ENCODE data around the gene KCNAB2.
"Not testable (repeated sequence)": the region's sequence is repeated elsewhere in the genome, so short reads cannot be mapped to it uniquely, and the experiment has no call there.

Gene KCNAB2

GRCh38 chr1:6011161-6011945 is 34.3 kb upstream of the KCNAB2 start:
- no peak for DNase-seq

DNA sequence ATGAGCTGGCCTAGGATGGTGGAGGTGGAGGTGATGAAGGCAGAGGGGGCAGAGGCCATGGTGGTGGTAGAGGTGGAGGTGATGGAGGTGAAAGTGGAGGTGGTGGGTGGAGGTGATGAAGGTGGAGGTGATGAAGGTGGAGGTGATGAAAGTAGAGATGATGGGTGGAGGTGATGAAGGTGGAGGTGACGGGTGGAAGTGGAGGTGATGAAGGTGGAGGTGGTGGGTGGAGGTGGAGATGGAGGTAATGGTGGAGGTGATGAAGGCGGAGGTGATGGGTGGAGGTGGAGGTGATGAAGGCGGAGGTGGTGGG is 33.8 kb upstream of the KCNAB2 start:
- no peak for DNase-seq

- DNase-seq = no peak
Measured at GRCh38 chr1:6012529-6013318, 33.0 kb upstream of the KCNAB2 start.

DNA sequence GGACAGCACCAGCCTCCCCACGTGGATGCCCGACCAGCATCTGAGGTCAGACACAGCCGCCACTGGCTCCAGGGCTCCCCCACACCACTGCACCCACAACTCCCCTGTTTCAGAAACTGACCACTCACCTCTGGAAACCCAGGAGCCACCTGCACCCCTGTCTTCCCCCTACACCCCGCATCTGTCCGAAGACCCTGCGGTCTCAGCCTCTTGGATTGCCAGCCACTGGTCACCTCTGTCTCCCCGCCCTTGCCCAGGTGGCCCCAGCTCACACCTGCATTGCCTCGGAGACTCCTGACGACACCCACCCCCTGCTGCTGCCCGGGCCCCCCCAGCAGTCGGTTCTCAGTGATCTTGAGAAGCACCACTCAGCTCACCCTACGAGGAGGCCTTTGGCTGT is 32.2 kb upstream of the KCNAB2 start:
- DNase-seq = no peak

DNA sequence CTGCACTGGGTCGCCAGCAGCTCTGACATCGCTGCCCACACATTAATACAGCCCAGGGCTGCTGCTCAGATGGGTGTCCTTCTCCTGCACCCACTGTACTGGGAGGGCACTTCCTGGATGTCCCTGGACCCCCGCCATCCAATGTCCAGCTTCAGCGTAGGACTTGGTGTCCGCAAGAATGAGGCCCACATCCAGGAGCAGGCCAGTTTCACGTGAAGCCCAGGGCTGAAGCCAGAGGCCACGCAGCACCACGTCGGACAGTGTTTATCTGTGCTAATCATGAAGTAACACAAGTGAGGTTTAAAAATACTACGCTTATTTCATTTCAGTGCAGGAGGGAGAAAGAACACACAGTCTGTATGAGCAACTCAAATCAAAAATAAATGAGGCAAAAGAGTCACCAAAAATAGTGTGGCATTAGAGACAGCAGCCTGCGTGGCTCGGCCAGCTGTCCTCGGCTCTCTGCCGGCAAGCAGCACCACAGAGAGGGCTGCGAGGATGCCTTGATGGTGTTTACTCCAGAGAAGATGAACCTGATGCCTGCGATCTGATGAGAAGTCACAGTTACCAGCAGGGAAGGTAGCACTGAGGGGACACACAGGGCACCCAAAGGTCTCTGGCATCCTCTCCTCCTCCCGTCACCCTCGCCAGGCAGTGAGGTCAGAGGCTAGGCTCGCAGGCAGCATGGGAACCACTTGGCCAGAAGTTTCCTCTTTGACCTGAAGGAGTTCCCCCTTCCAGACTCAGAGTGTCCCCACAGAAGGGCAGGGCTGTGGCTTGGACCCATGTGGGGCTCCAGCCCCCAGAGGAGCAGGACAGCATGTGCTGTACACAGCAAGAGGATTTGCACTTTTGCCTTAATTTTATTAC is 31.3 kb upstream of the KCNAB2 start:
- no peak for DNase-seq

GRCh38 chr1:6016191-6016865 is 29.4 kb upstream of the KCNAB2 start:
- no peak for DNase-seq

DNA sequence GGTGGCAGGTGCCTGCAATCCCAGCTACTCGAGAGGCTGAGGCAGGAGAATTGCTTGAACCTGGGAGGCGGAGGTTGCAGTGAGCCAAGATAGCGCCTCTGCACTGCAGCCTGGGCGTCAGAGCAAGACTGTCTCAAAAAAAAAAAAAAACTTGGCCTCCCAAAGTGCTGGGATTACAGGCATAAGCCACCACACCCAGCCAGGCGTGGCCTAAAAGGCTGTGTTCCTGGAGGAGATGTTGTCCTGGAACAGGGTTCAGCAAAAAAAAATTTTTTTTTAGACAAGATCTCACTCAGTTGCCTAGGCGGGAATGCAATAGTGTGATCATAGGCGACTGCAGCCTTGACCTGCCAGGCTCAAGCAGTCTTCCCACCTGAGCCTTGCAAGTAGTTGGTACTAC is 28.0 kb upstream of the KCNAB2 start:
- DNase-seq = not testable (repeated sequence)

DNA sequence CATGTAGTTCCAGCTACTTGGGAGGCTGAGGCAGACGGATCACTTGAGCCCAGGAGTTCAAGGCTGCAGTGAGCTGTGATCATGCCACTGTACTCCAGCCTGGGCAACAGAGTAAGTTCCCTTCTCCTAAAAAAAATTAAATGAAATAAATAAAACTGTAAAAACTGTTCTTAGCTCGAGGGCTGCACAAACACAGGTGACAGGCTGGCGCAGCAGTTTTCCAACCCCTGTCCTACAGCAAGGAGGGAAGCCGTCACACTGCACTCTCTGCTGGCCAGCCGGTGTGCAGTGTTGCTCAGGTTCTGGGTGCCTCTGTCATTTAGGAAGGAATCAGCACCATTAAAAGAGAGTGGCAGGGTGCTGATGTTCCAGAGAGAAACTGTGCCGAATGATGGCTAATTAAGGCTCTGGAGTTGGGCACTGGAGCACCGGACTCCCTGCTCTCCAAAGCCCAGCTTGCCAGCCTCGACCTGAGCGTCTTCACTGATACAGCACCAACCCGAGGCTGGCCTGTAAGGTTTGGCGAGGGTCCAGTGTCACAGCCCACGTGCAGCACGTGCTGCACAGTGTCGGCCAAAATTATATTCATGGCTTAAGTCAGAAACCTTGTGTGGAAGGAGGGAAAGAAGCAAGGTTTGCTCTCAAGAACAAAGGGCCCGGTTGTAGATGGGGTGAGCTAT is 26.4 kb upstream of the KCNAB2 start:
- no peak for DNase-seq

DNA sequence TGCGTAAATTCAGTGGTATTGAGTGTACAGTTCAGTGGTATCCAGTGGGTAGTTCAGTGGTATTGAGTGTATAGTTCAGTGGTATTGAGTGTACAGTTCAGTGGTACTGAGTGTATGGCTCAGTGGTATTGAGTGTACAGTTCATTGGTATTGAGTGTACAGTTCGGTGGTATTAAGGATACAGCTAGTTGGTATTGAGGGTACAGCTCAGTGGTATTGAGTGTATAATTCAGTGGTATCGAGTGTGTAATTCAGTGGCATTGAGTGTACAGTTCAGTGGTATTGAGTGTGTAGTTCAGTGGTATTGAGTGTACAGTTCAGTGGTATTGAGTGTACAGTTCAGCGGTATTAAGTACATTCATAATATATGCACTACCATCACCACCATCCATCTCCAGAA is 23.5 kb upstream of the KCNAB2 start:
- DNase-seq = no peak

- DNase-seq = no peak
Measured at GRCh38 chr1:6023346-6023745, 22.3 kb upstream of the KCNAB2 start.

GRCh38 chr1:6024376-6024775 is 21.3 kb upstream of the KCNAB2 start:
- DNase-seq = no peak

DNA sequence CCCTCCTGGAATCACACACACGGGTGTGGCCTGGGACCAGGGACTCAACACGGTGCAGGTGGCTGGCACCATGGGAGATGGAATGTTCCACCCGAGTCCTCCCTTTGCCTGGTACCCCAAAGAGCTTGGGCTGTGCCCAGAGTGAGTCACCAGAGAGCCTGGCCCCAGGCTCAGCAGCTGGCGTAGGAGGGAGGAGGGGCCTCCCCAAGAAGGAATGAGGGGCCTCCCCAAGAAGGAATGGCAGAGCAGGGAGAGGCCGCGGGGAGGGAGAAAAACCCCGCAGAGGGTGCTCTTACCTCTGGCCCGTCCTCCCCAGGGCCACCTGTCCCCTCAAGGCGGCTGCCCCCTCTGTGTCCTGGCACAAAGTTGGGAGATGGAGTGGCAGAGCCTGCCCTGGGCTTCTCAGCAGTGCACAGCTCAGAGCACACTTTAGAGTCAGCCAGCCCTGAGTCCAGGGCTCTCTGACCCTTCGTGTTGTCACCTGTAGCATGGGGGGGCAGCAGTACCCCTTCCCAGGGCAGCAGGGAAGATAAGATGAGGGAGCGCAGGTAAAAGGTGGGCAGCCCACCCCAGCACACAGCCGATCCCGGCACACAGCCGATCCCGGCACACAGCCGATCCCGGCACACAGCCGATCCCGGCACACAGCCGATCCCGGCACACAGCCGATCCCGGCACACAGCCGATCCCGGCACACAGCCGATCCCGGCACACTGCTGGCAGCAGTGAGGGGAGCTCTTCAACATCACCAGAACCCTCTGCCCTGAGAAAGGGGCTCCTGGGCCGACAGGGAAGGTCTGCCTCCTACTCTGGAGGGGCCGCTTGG is 20.2 kb upstream of the KCNAB2 start:
- no peak for DNase-seq

DNA sequence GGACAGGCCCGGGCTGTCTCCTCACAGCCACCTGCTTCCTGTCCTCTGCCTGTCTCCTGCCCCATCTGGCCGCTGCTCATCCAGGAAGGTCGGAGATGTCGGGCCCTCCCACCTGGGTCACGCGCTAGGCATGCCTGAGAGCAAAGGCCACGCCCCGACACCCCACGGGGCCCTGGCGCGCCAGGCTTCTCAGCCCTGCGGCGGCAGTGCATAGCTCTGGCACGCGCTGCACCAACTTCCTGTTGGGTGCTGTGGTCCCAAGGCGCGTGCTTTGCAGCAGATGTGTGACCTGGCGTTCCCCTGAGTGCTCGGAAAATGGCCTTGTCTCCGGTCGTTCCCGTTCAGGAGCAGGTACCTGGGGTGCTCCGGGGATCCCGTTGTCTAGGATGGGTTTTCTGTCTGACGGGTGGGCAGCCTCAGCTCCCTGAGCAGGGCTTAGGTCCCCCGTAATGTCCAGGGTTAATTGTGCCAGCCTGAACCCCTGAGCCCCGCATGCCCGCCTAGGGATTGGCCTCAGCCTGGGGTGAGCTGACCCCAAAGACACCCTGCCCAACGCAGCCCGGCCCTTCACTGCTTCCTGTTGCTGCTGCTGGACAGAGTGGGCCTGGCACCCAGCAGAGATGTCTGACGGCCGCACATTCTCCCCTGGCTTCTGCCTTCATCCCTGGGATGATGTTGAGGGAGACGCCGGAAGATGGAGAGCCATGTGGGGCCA is 19.4 kb upstream of the KCNAB2 start:
- peak; percentile 36 for DNase-seq

DNA sequence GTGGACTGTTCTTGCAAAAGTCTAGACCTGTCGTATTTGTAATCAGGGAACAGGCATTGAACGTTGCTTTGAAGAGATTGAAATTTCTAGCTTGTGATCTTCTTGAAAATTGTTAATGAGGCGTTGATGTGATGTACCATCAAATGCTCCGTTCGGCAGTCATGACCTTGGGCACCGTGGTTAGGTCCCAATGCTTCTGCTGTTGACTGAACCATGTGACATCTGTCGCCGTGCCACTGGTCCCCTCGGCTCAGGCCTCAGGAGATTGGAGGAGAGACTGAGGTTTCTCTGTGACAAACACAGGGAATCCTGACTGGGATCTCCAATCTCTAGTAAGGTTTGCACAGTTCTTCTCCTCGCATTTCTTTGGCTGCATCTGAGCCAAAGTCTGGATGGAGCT is 18.1 kb upstream of the KCNAB2 start:
- no peak for DNase-seq

DNA sequence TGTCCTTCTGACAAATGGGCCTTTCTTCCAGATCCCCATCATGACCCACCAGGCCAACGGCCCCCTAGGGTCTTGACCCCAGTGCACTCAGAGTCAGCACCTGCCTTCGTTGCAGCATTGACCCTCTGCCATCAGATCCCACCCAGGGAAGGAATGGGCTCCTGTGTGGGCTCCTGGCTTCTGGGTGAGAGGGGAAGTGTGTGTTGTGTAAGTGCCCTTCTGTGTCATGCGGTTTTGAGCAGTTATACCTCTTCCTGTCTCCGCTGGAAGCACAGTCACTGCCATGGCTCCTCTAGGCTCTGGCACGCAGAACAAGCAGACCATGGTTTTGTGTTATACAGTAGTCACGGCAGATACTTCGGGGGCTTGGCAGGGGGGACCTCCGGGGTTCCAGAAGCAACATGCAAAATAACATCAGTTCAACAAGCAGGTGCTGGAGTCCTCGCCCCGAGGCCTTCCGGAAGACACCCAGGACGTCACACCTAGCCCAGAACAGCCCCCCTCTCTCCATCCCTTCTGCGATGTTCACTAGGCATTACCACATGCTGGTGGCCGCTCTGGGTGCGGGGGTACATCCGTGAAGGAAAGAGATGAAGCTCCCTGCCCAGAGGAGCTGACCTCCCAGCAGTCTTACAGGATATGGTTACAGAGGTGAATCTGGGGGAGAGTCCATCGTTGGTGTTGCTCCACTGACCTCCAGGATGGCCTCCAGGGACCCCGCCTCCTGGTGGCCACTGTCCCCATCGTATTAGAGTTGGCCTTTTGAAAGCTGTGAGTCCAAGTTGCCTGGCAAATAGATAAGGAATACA is 17.4 kb upstream of the KCNAB2 start:
- no peak for DNase-seq

- DNase-seq = no peak
Measured at GRCh38 chr1:6029351-6029750, 16.3 kb upstream of the KCNAB2 start.

- no peak for DNase-seq
Measured at GRCh38 chr1:6030132-6030531, 15.6 kb upstream of the KCNAB2 start.

GRCh38 chr1:6030547-6031261 is 15.0 kb upstream of the KCNAB2 start:
- no peak for DNase-seq

DNA sequence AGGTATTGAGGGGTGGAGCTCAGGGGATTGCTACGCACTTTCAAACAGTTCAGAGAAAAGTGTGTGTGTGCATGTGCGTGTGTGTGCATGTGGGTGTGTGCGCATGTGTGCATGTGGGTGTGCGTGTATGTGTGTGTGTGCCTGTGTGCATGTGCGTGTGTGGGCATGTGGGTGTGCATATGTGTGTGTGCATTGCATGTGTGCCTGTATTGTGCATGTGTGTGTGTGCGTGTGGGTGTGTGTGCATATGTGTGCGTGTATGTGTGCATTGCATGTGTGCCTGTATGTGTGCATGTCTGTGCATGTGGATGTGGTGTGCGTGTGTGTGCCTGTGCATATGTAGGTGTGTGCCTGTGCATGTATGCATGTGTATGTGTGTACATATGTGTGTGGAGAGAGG is 12.6 kb upstream of the KCNAB2 start:
- DNase-seq = no peak
